ENCODE measurements around the gene OAS2.

Gene OAS2

DNA sequence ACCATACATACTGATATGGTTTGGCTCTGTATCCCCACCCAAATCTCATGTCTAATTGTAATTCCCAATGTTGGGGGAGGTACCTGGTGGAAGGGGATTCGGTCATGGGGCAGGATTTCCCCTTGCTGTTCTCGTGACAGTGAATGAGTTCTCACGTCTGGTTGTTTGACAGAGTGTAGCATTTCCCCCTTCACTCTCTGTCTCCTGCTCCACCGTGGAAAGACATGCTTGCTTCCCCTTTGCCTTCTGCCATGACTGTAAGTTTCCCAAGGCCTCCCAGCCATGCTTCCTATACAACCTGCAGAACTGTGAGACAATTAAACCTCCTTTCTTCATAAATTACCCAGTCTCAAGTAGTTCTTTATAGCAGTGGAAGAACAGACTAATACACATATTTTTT is 49.4 kb downstream of the OAS2 start:
- no peak overlapping the region for H3K9ac ChIP-seq (ENCODE audit: insufficient read length)
- no peak overlapping the region for H3K4me3 ChIP-seq
- no peaks in the 10 kb centered on the region for H3K9me3 ChIP-seq (ENCODE audit: low read depth, low read length)
- TF ChIP-seq POLR2AphosphoS5 (IDR thresholded peaks at IDR 0.05; ENCODE audit: borderline replicate concordance, low read depth, low read length) (no peak), EZH2 (IDR thresholded peaks at IDR 0.05) (no peak), FOXP2 (optimal IDR thresholded peaks at IDR 0.05; ENCODE audit: control extremely low read depth, extremely low read length, insufficient read depth) (no peak)
- no peak for DNase-seq (ENCODE audit: low read depth, low spot score)
- no peak overlapping the region for H3K27ac ChIP-seq
- no peaks in the 10 kb centered on the region for H3K36me3 ChIP-seq (ENCODE audit: insufficient read depth, low read length)

DNA sequence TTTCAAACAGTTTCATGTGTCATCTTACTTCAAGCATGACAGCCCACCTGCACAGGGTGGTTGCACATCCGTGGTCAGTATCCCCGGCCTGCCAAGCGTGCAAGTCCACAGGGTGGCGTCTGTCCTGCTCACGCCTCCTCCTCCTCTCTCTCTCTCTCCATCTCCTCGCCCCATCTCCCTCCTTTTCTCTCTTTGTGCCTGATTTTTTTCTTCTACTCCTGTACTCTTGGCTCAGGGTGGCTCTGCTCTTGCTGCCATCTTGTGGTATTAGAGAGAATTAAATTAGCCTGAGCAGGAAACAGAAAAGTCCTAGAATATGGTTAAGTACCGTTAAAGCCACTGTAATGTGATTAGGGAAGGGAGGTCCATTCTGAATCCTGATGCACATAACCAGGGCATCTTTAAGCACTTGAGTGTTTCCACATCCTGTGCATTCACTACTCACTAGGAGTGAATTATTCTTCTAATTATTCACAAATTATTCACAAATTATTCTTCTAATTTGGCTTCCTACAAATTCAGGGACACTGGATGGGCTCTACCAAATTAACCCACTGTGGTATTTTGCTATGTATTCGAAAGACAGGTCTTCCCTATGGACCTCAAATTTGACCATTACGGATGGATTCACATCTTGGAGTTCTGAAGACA is 52.7 kb downstream of the OAS2 start:
- 0 out of 2 replicates have a peak overlapping the region, but pooled peaks have one; percentile 24 for H3K4me3 ChIP-seq
- DNase-seq (ENCODE audit: low read depth, low spot score) = peak; percentile 76
- TF ChIP-seq POLR2AphosphoS5 (IDR thresholded peaks at IDR 0.05; ENCODE audit: borderline replicate concordance, low read depth, low read length) = no peak
- no peak for TF ChIP-seq EZH2 (IDR thresholded peaks at IDR 0.05)
- TF ChIP-seq FOXP2 (optimal IDR thresholded peaks at IDR 0.05; ENCODE audit: control extremely low read depth, extremely low read length, insufficient read depth) = no peak
- 0 out of 2 replicates have a peak overlapping the region, but pooled peaks have one; percentile 14 for H3K27ac ChIP-seq
- H3K9ac ChIP-seq (ENCODE audit: insufficient read length) = no peak overlapping the region
- no peaks in the 10 kb centered on the region for H3K36me3 ChIP-seq (ENCODE audit: insufficient read depth, low read length)
- H3K9me3 ChIP-seq (ENCODE audit: low read depth, low read length) = no peaks in the 10 kb centered on the region

DNA sequence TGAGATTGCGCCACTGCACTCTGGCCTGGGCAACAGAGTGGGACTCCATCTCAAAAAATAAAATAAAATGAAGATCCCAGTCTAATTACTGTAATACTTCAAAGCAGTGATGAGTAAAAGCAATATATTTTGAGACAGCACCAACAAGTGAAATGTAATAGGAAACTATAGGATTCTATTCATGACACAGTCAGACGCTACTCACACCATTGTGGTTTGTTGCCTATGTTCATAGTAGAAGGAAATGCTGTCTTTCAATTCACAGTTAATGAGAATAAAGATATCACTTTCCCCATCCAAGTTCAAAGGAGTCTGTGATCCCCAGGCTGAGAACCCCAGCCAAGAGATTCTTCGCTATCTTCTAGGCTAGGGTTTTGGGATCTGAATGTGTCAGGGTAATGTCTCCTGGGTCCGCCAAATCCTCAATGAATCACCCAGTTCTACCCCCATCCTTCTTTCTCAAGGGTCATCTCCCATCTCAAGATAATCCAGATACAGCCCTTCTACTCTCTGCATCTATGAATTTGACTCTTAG is 61.7 kb downstream of the OAS2 start:
- Histone ChIP-seq H3K9ac (ENCODE audit: insufficient read length) (no peak overlapping the region), H3K9me3 (ENCODE audit: low read depth, low read length) (no peaks in the 10 kb centered on the region), H3K4me3 (no peak overlapping the region), H3K36me3 (ENCODE audit: insufficient read depth, low read length) (no peaks in the 10 kb centered on the region), H3K27ac (no peak overlapping the region)
- no peak for TF ChIP-seq POLR2AphosphoS5 (IDR thresholded peaks at IDR 0.05; ENCODE audit: borderline replicate concordance, low read depth, low read length)
- TF ChIP-seq FOXP2 (optimal IDR thresholded peaks at IDR 0.05; ENCODE audit: control extremely low read depth, extremely low read length, insufficient read depth) = no peak
- TF ChIP-seq EZH2 (IDR thresholded peaks at IDR 0.05) = no peak
- no peak for DNase-seq (ENCODE audit: low read depth, low spot score)

DNA sequence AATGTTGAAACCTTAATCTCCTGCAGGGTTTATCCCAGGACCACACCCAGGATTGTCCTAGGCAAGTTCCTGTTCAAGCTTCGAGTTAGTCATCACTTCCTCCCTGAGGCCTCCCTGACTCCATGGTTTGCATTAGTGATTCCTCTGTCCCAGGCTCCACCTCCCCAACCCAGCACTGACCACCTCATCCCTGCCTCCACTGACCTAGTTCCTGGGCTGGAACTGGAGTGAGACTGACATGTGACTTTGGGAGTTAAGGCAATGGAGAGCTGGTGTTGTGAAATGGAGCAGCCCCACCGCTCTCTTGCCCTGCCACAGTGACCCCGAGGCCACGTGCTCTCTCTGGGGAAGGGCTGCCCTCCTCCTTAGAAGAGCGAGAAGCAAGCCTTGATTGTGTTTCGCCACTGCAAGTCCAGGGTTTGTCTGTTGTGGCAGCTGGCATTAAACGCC is 62.4 kb downstream of the OAS2 start:
- H3K4me3 ChIP-seq = no peak overlapping the region
- no peak overlapping the region for H3K27ac ChIP-seq
- DNase-seq (ENCODE audit: low read depth, low spot score) = no peak
- no peaks in the 10 kb centered on the region for H3K36me3 ChIP-seq (ENCODE audit: insufficient read depth, low read length)
- no peak overlapping the region for H3K9ac ChIP-seq (ENCODE audit: insufficient read length)
- no peak for TF ChIP-seq POLR2AphosphoS5 (IDR thresholded peaks at IDR 0.05; ENCODE audit: borderline replicate concordance, low read depth, low read length)
- no peak for TF ChIP-seq EZH2 (IDR thresholded peaks at IDR 0.05)
- no peak for TF ChIP-seq FOXP2 (optimal IDR thresholded peaks at IDR 0.05; ENCODE audit: control extremely low read depth, extremely low read length, insufficient read depth)
- no peaks in the 10 kb centered on the region for H3K9me3 ChIP-seq (ENCODE audit: low read depth, low read length)

DNA sequence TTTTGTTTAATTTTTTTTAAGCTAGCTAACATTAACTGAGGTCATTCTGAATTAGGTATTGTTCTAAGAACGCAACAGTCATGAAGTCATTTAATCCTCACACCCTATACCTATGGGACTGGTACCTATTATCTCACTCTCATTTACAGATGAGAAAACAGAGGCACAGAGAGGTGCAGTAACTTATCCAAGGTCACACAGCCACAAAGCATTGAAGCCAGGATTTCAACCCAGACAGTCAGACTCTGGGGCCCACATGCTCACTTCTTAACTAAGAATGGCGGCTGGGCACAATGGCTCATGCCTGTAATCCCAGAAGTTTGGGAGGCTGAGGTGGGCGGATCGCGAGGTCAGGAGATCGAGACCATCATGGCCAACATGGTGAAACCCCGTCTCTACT is 63.2 kb downstream of the OAS2 start:
- no peak for DNase-seq (ENCODE audit: low read depth, low spot score)
- Histone ChIP-seq H3K27ac (no peak overlapping the region), H3K36me3 (ENCODE audit: insufficient read depth, low read length) (no peaks in the 10 kb centered on the region), H3K9ac (ENCODE audit: insufficient read length) (no peak overlapping the region), H3K4me3 (no peak overlapping the region), H3K9me3 (ENCODE audit: low read depth, low read length) (no peaks in the 10 kb centered on the region)
- TF ChIP-seq EZH2 (IDR thresholded peaks at IDR 0.05) = no peak
- no peak for TF ChIP-seq FOXP2 (optimal IDR thresholded peaks at IDR 0.05; ENCODE audit: control extremely low read depth, extremely low read length, insufficient read depth)
- TF ChIP-seq POLR2AphosphoS5 (IDR thresholded peaks at IDR 0.05; ENCODE audit: borderline replicate concordance, low read depth, low read length) = no peak

GRCh38 chr12:113043240-113043639 is 64.9 kb downstream of the OAS2 start:
- no peak for DNase-seq (ENCODE audit: low read depth, low spot score)
- Histone ChIP-seq H3K27ac (no peak overlapping the region), H3K9ac (ENCODE audit: insufficient read length) (no peak overlapping the region), H3K36me3 (ENCODE audit: insufficient read depth, low read length) (no peaks in the 10 kb centered on the region), H3K4me3 (no peak overlapping the region), H3K9me3 (ENCODE audit: low read depth, low read length) (no peaks in the 10 kb centered on the region)
- TF ChIP-seq FOXP2 (optimal IDR thresholded peaks at IDR 0.05; ENCODE audit: control extremely low read depth, extremely low read length, insufficient read depth) (no peak), EZH2 (IDR thresholded peaks at IDR 0.05) (no peak), POLR2AphosphoS5 (IDR thresholded peaks at IDR 0.05; ENCODE audit: borderline replicate concordance, low read depth, low read length) (no peak)

GRCh38 chr12:113044516-113044915 is 66.2 kb downstream of the OAS2 start:
- no peak overlapping the region for H3K9ac ChIP-seq (ENCODE audit: insufficient read length)
- H3K4me3 ChIP-seq = no peak overlapping the region
- no peak overlapping the region for H3K27ac ChIP-seq
- no peaks in the 10 kb centered on the region for H3K36me3 ChIP-seq (ENCODE audit: insufficient read depth, low read length)
- TF ChIP-seq EZH2 (IDR thresholded peaks at IDR 0.05) (no peak), FOXP2 (optimal IDR thresholded peaks at IDR 0.05; ENCODE audit: control extremely low read depth, extremely low read length, insufficient read depth) (no peak), POLR2AphosphoS5 (IDR thresholded peaks at IDR 0.05; ENCODE audit: borderline replicate concordance, low read depth, low read length) (no peak)
- DNase-seq (ENCODE audit: low read depth, low spot score) = no peak
- no peaks in the 10 kb centered on the region for H3K9me3 ChIP-seq (ENCODE audit: low read depth, low read length)

DNA sequence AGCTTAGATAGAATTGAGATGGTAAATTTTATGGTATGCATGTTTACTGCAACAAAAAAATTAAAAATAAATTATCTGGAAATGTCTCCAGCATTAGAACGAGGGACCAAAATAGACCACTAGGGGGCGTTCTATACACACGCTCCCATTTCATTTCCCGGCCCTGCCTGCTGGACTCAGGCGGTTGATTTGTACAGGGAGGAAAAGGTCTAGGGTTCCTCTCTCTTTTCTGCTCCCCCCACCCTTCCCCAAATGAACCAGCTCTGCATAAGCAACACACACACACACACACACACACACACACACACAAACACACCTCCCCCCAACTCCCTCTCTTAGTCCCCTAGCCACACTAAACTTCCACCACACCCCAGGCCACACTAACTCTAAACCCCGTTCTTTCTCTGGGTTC is 70.4 kb downstream of the OAS2 start:
- no peak overlapping the region for H3K4me3 ChIP-seq
- peak overlapping the region; percentile 7 for H3K9ac ChIP-seq (ENCODE audit: insufficient read length)
- no peaks in the 10 kb centered on the region for H3K36me3 ChIP-seq (ENCODE audit: insufficient read depth, low read length)
- TF ChIP-seq EZH2 (IDR thresholded peaks at IDR 0.05) (no peak), FOXP2 (optimal IDR thresholded peaks at IDR 0.05; ENCODE audit: control extremely low read depth, extremely low read length, insufficient read depth) (no peak), POLR2AphosphoS5 (IDR thresholded peaks at IDR 0.05; ENCODE audit: borderline replicate concordance, low read depth, low read length) (no peak)
- H3K9me3 ChIP-seq (ENCODE audit: low read depth, low read length) = no peaks in the 10 kb centered on the region
- H3K27ac ChIP-seq = no peak overlapping the region
- DNase-seq (ENCODE audit: low read depth, low spot score) = peak; percentile 30

All from SK-N-MC (cell line).